HEK293T (cell line): ENCODE measurements around the gene ZNF772.

ENCODE experiments used
- ARNT ChIP-seq: fragments of 450-650 bp; IDR thresholded peaks from 2 replicates; pipeline ENCODE4 v1.6.1; 2017; ENCODE audit warnings: mild to moderate bottlenecking
- CTBP1 ChIP-seq: fragments of 450-650 bp; IDR thresholded peaks from 2 replicates; pipeline ENCODE4 v1.6.1; 2016; ENCODE audit warnings: borderline replicate concordance
- ELF4 ChIP-seq: fragments of 450-650 bp; IDR thresholded peaks from 2 replicates; pipeline ENCODE4 v1.6.1; 2017; ENCODE audit warnings: antibody characterized with exemption
- FOXA1 ChIP-seq: fragments of 450-650 bp; IDR thresholded peaks from 2 replicates; pipeline ENCODE4 v1.6.1; 2016; ENCODE audit warnings: mild to moderate bottlenecking
- FOXK2 ChIP-seq: fragments of 450-650 bp; IDR thresholded peaks from 2 replicates; pipeline ENCODE4 v1.6.1; 2016; ENCODE audit warnings: mild to moderate bottlenecking
- FOXM1 ChIP-seq: fragments of 450-650 bp; IDR thresholded peaks from 2 replicates; pipeline ENCODE4 v1.6.1; 2017; ENCODE audit warnings: mild to moderate bottlenecking, borderline replicate concordance
- NFRKB ChIP-seq: fragments of 450-650 bp; IDR thresholded peaks from 2 replicates; pipeline ENCODE4 v1.6.1; 2016; ENCODE audit warnings: mild to moderate bottlenecking, moderate library complexity
- SP1 ChIP-seq: fragments of 450-650 bp; IDR thresholded peaks from 2 replicates; pipeline ENCODE4 v1.6.1; 2017
- SUZ12 ChIP-seq: fragments of 450-650 bp; IDR thresholded peaks from 2 replicates; pipeline ENCODE4 v1.6.1; 2016; ENCODE audit warnings: mild to moderate bottlenecking
- TF ChIP-seq, protein P1 (sequence below): fragments of 450-650 bp; IDR thresholded peaks from 2 replicates; pipeline ENCODE4 v1.6.1; 2016

DNA sequence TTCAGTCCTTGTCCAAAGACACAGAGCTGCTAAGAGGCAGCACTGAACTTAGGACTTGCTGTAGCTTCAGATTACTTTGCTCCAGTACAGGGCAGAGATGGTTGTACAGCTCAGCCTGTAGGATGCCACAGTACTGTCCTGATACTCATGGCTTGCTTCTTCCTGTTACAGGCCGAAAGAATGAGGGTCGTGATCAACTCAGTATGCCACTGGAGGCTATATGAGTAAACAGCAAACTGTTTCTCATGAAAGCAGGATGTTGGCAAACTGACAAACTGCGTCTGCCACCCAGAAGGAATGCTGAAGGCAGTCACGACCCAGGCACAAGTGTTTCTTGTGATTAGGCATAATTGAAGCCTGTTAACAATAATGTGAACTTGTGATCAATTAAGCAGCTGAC is 39.4 kb downstream of the ZNF772 start:
- TF ChIP-seq ELF4 (no peak), FOXK2 (no peak), FOXA1 (no peak), ARNT (no peak), FOXM1 (no peak), SP1 (no peak), SUZ12 (no peak), NFRKB (no peak), CTBP1 (no peak)
- TF ChIP-seq, protein P1, sequence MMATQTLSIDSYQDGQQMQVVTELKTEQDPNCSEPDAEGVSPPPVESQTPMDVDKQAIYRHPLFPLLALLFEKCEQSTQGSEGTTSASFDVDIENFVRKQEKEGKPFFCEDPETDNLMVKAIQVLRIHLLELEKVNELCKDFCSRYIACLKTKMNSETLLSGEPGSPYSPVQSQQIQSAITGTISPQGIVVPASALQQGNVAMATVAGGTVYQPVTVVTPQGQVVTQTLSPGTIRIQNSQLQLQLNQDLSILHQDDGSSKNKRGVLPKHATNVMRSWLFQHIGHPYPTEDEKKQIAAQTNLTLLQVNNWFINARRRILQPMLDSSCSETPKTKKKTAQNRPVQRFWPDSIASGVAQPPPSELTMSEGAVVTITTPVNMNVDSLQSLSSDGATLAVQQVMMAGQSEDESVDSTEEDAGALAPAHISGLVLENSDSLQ: no peak
